Neuron (in vitro differentiated cells): ENCODE results near the gene TAAR9.
"Not testable (repeated sequence)": the region's sequence is repeated elsewhere in the genome, so short reads cannot be mapped to it uniquely, and the experiment has no call there.

ENCODE experiments used
- H2AFZ ChIP-seq: one replicate; pipeline ENCODE4 v1.6.1; 2013; ENCODE audit warnings: low read depth, mild to moderate bottlenecking, inconsistent platforms, low read length, moderate library complexity
- H3K27me3 ChIP-seq: one replicate; pipeline ENCODE4 v1.6.1; 2013; ENCODE audit warnings: low read length; ENCODE audit not compliant: insufficient read depth
- H3K36me3 ChIP-seq: one replicate; pipeline ENCODE4 v1.6.1; 2013; ENCODE audit warnings: low read length; ENCODE audit not compliant: insufficient read depth
- H3K4me1 ChIP-seq: one replicate; pipeline ENCODE4 v1.6.1; 2013; ENCODE audit warnings: low read length; ENCODE audit not compliant: insufficient read depth
- H3K4me3 ChIP-seq: 2 replicates; pipeline ENCODE4 v1.5.1; 2013; ENCODE audit warnings: mild to moderate bottlenecking, low read length, moderate library complexity
- H3K9me3 ChIP-seq: one replicate; pipeline ENCODE4 v1.6.1; 2013; ENCODE audit warnings: low read length

TAAR9 gene

DNA sequence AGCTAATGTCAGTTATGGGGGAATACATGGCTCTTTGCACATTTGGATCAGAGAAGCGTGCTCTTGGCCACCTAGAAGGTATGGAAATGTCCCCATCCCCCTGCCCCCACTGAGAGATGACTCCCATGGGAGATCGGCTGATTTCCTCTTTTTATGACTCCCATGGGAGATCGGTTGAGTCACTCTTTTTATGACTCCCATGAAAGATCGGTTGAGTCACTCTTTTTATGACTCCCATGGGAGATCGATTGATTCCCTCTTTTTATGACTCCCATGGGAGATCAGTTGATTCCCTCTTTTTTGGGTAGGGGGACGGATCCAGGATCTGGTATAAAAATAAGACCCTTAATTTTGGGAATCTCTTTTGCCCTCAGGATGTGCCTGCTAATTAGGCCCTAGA, 10.3 kb upstream of the TAAR9 start:
- Histone ChIP-seq H3K4me1 (no peaks in the 10 kb centered on the region), H2AFZ (no peak overlapping the region), H3K36me3 (no peaks in the 10 kb centered on the region), H3K4me3 (no peak overlapping the region), H3K9me3 (peaks cover 4% of the 10 kb centered on the region), H3K27me3 (peaks cover 8% of the 10 kb centered on the region)

- H3K4me1 ChIP-seq = no peaks in the 10 kb centered on the region
- no peaks in the 10 kb centered on the region for H3K9me3 ChIP-seq
- no peak overlapping the region for H3K4me3 ChIP-seq
- H3K27me3 ChIP-seq = peaks cover 8% of the 10 kb centered on the region
- no peak overlapping the region for H2AFZ ChIP-seq
- no peaks in the 10 kb centered on the region for H3K36me3 ChIP-seq
Observed at GRCh38 chr6:132530293-132530974, 7.6 kb upstream of the TAAR9 start.

DNA sequence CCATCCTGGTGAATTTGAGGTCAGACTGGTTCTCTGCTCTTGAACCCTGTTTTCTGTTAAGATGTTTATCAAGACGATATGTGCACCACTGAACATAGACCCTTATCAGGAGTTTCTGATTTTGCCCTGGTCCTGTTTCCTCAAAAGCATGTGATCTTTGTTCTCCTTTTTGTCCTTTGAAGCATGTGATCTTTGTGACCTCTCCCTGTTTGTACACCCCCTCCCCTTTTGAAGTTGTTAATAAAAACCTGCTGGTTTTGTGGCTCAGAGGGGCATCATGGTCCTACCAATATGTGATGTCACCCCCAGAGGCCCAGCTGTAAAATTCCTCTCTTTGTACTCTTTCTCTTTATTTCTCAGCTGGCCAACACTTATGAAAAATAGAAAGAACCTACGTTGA, 3.5 kb upstream of the TAAR9 start:
- not testable (repeated sequence) for H3K4me1 ChIP-seq, H2AFZ ChIP-seq, H3K4me3 ChIP-seq, H3K27me3 ChIP-seq, H3K9me3 ChIP-seq, H3K36me3 ChIP-seq

DNA sequence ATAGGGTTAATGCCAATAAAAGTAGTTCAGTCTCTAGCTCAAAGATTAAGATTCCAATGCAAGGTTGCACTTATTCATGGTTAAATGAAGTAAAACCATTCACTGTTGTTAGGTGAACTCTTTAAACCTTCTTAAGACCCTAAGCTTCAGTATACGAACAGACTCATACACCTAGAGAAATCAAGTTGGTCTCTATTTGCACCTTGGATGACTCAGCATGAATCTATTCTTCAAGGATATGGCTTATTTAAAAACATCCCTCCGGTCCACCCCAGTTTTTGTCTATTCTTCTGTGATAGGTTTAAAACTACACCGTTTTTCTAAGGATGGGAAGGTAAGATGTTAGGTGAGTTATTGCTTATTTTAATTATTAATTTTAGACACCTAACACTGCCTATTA, 932 bp upstream of the TAAR9 start:
- no peak overlapping the region for H3K4me3 ChIP-seq
- no peak overlapping the region for H2AFZ ChIP-seq
- H3K9me3 ChIP-seq = no peaks in the 10 kb centered on the region
- H3K36me3 ChIP-seq = no peaks in the 10 kb centered on the region
- no peaks in the 10 kb centered on the region for H3K4me1 ChIP-seq
- no peaks in the 10 kb centered on the region for H3K27me3 ChIP-seq

- H3K4me3 ChIP-seq = no peak overlapping the region
- no peaks in the 10 kb centered on the region for H3K4me1 ChIP-seq
- H2AFZ ChIP-seq = no peak overlapping the region
- no peaks in the 10 kb centered on the region for H3K9me3 ChIP-seq
- no peaks in the 10 kb centered on the region for H3K36me3 ChIP-seq
- no peaks in the 10 kb centered on the region for H3K27me3 ChIP-seq
Observed at GRCh38 chr6:132544826-132545225, 6.7 kb downstream of the TAAR9 start.

DNA sequence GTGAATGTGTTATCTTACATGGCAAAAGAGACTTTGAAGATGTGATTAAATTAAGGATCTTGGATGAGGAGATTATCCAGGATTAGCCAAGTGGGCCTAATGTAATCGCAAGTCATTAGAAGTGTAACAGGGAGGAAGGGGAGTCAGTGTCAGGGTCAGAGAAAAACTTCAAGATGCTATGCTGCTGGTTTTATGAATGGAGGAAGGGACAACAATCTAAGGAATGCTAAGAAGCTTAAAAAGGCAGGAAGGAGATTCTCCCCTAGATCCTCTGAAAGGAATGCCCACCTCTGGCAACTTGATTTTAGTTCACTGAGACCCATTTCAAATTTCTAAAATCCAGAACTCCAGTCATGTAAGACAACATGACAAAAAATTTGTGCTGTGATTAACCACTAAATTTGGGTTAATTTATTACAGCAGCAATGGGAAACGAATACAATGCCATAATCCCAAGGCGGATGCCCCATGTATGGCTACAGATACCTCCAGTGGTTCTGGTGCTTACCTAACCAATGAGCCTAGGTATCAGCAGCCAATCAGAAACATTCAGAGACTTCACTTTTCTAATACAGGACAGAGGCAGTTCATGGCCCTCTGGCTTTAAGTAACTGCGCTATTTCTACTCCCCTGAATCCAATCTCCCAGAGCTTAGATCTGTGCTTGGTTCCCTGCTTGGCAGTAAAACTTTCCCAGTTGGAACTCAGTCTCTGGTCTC, 10.8 kb downstream of the TAAR9 start:
- no peaks in the 10 kb centered on the region for H3K27me3 ChIP-seq
- no peaks in the 10 kb centered on the region for H3K9me3 ChIP-seq
- H2AFZ ChIP-seq = no peak overlapping the region
- no peak overlapping the region for H3K4me3 ChIP-seq
- no peaks in the 10 kb centered on the region for H3K4me1 ChIP-seq
- no peaks in the 10 kb centered on the region for H3K36me3 ChIP-seq

GRCh38 chr6:132551214-132551613, 13.1 kb downstream of the TAAR9 start:
- Histone ChIP-seq H3K4me3 (no peak overlapping the region), H3K9me3 (no peaks in the 10 kb centered on the region), H3K36me3 (no peaks in the 10 kb centered on the region), H2AFZ (no peak overlapping the region), H3K4me1 (no peaks in the 10 kb centered on the region), H3K27me3 (no peaks in the 10 kb centered on the region)

DNA sequence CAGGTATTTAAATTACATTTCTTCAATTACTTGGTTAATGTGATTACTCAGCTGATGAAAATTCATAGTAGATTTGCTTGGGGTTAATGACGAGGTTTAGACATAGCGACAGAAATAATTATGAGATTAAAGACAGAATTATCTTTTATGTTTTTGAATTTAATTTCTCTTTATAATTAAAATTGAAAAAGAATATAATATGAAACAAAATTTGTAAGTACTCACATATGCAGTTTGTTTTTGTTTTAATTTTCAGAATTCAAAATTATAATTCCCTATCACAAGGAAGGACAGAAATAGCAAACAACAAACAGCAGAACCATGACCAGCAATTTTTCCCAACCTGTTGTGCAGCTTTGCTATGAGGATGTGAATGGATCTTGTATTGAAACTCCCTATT, 14.3 kb downstream of the TAAR9 start, which contains the start of gene TAAR8:
TAAR8 (plus strand) TSS at position 301 of the 400 bp plus-strand sequence; CDS start at position 322, 21 bp downstream.
- Histone ChIP-seq H3K4me1 (no peaks in the 10 kb centered on the region), H3K4me3 (no peak within 1 kb of the TSS), H3K9me3 (no peaks in the 10 kb centered on the region), H3K36me3 (no peaks in the 10 kb centered on the region), H2AFZ (no peak within 1 kb of the TSS), H3K27me3 (no peaks in the 10 kb centered on the region)

DNA sequence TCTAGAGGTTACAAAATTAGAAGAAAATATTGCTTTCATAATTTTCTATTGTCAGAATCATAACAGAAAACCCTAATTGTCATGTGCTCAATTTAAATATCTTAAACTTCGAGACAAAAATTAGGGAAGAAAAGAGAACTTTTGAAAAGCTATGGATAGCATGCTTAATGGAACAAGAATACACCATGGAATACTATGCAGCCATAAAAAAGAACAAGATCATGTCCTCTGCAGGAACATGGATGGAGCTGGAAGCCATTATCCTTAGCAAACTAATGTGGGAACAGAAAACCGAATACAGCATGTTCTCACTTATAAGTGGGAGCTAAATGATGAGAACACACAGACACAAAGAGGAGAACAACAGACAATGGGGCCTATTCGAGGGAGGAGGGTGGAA, 22.0 kb downstream of the TAAR9 start:
- not testable (repeated sequence) for H2AFZ ChIP-seq, H3K36me3 ChIP-seq, H3K4me3 ChIP-seq, H3K27me3 ChIP-seq, H3K4me1 ChIP-seq, H3K9me3 ChIP-seq

DNA sequence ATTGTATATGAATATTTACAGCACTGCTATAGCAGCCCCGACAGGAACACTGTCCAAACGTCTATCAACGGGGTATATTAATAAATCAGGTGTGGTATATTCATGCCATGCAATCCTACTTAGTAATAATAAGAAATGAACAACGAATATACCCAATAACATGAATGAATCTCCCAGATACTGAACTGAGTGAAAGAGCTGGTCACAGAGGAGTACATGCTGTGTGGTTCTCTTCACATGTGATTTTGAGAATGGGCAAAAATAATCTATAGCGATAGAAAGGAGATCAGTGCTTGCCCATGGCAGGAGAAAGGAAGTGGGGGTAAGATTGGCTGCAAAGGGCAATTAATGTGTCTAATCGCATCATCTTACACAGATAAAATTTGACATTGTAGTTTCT, 28.3 kb downstream of the TAAR9 start:
- no peaks in the 10 kb centered on the region for H3K36me3 ChIP-seq
- peaks cover 2% of the 10 kb centered on the region for H3K4me1 ChIP-seq
- H3K9me3 ChIP-seq = no peaks in the 10 kb centered on the region
- no peak overlapping the region for H3K4me3 ChIP-seq
- H3K27me3 ChIP-seq = no peaks in the 10 kb centered on the region
- no peak overlapping the region for H2AFZ ChIP-seq

DNA sequence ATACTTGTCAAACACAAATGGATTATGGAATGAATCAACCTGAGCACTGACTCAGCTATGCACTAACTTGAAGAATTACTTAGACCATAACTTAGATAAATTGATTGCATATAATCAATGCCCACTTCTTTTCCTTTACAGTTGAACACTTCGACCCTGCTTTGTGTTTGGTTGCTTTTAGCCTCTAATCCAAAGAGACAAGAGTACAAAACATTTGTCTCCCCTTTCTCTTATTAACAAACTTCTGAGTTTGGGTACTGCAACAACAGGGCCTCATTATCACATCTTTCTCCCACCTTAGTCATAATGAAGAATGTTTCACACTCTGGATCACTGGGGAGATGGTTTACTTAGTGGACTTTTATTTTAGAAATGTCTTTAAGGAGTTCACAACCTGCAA, 29.5 kb downstream of the TAAR9 start:
- Histone ChIP-seq H3K4me3 (no peak overlapping the region), H3K27me3 (no peaks in the 10 kb centered on the region), H3K9me3 (no peaks in the 10 kb centered on the region), H3K4me1 (peaks cover 2% of the 10 kb centered on the region), H3K36me3 (no peaks in the 10 kb centered on the region), H2AFZ (no peak overlapping the region)

- H3K4me1 ChIP-seq = peaks cover 2% of the 10 kb centered on the region
- no peak overlapping the region for H3K4me3 ChIP-seq
- H3K9me3 ChIP-seq = no peaks in the 10 kb centered on the region
- H3K27me3 ChIP-seq = no peaks in the 10 kb centered on the region
- no peaks in the 10 kb centered on the region for H3K36me3 ChIP-seq
- no peak overlapping the region for H2AFZ ChIP-seq
Observed at GRCh38 chr6:132568611-132569010, 30.5 kb downstream of the TAAR9 start.

GRCh38 chr6:132569170-132569569, 31.1 kb downstream of the TAAR9 start:
- Histone ChIP-seq H3K27me3 (no peaks in the 10 kb centered on the region), H3K4me1 (peaks cover 2% of the 10 kb centered on the region), H2AFZ (no peak overlapping the region), H3K36me3 (no peaks in the 10 kb centered on the region), H3K4me3 (no peak overlapping the region), H3K9me3 (no peaks in the 10 kb centered on the region)
